Smooth muscle cell (in vitro differentiated cells): ENCODE measurements around the gene SULT1E1. TPM values are rescaled to one million over a fixed set of nuclear protein-coding genes. Genes with fewer than 3 reads are reported as not detected.

Experiments used
- DNase-seq: peaks from one replicate; lab custom pipeline; 2025; ENCODE audit not compliant: unreplicated experiment; lab: John Stamatoyannopoulos, UW
- H2AFZ ChIP-seq: fragments of 200-600 bp; sonication (generic); 2 replicates; pipeline ENCODE4 v1.6.0; 2016; ENCODE audit warnings: antibody characterized with exemption, low read depth, mild to moderate bottlenecking
- H3F3A ChIP-seq: fragments of 200-600 bp; sonication (generic); 2 replicates; pipeline ENCODE4 v1.6.0; 2017; ENCODE audit warnings: antibody characterized with exemption, low read depth
- H3K27ac ChIP-seq: fragments of 200-600 bp; sonication (generic); 2 replicates; pipeline ENCODE4 v1.5.1; 2016; ENCODE audit warnings: low read depth, mild to moderate bottlenecking
- H3K27me3 ChIP-seq: fragments of 200-600 bp; sonication (generic); 2 replicates; pipeline ENCODE4 v1.6.1; 2016; ENCODE audit warnings: low read depth, mild to moderate bottlenecking
- H3K36me3 ChIP-seq: fragments of 200-600 bp; sonication (generic); 2 replicates; pipeline ENCODE4 v1.5.1; 2016; ENCODE audit warnings: low read depth
- H3K4me1 ChIP-seq: fragments of 200-600 bp; sonication (generic); 2 replicates; pipeline ENCODE4 v1.5.1; 2016; ENCODE audit warnings: low read depth
- H3K4me2 ChIP-seq: fragments of 200-600 bp; sonication (generic); 2 replicates; pipeline ENCODE4 v1.6.0; 2016; ENCODE audit warnings: mild to moderate bottlenecking
- H3K4me3 ChIP-seq: fragments of 200-600 bp; sonication (generic); 2 replicates; pipeline ENCODE4 v1.5.1; 2016; ENCODE audit warnings: mild to moderate bottlenecking
- H3K79me2 ChIP-seq: fragments of 200-600 bp; sonication (generic); 2 replicates; pipeline ENCODE4 v1.6.0; 2016; ENCODE audit warnings: low read depth, mild to moderate bottlenecking
- H3K9ac ChIP-seq: fragments of 200-600 bp; sonication (generic); 2 replicates; pipeline ENCODE4 v1.6.0; 2016; ENCODE audit warnings: low read depth
- H3K9me3 ChIP-seq: fragments of 200-600 bp; sonication (generic); replicated peaks from 2 replicates; pipeline ENCODE4 v1.5.1; 2016; ENCODE audit warnings: low read depth
- H4K20me1 ChIP-seq: fragments of 200-600 bp; sonication (generic); 2 replicates; pipeline ENCODE4 v1.6.0; 2016; ENCODE audit warnings: low read depth
- WGBS: methylation state at CpG from one replicate; pipeline ENCODE4 v1.1.7; 2016; ENCODE audit warnings: low lambda C conversion rate; 5-methylcytosine and 5-hydroxymethylcytosine counted together
- polyA plus RNA-seq: library from polyadenylated mRNA; unstranded; fragments of >200 nt; fragmentation: Nextera tagmentation; extraction: Ambion mirVana; gene quantifications from 2 replicates; pipeline ENCODE4 v1.2.1, GENCODE V29; 2016
- total RNA-seq: library from RNA; depleted of rRNA; stranded (reverse); fragments of >200 nt; gene quantifications from 2 replicates; pipeline ENCODE4 v1.2.3, GENCODE V29; 2014
- TF ChIP-seq, protein P1 (sequence below): fragments of 200-600 bp; sonication (generic); IDR thresholded peaks from 2 replicates; pipeline ENCODE4 v1.5.1; 2017; ENCODE audit warnings: borderline replicate concordance, mild to moderate bottlenecking, antibody characterized with exemption; ENCODE audit not compliant: insufficient read depth, poor library complexity, severe bottlenecking

The SULT1E1 gene
- total and polyA plus RNA-seq, 2 experiments from 2014 or later, result not detected

- no peaks in the 10 kb centered on the region for H3K79me2 ChIP-seq
- H4K20me1 ChIP-seq, result no peaks in the 10 kb centered on the region
- TF ChIP-seq, protein P1, sequence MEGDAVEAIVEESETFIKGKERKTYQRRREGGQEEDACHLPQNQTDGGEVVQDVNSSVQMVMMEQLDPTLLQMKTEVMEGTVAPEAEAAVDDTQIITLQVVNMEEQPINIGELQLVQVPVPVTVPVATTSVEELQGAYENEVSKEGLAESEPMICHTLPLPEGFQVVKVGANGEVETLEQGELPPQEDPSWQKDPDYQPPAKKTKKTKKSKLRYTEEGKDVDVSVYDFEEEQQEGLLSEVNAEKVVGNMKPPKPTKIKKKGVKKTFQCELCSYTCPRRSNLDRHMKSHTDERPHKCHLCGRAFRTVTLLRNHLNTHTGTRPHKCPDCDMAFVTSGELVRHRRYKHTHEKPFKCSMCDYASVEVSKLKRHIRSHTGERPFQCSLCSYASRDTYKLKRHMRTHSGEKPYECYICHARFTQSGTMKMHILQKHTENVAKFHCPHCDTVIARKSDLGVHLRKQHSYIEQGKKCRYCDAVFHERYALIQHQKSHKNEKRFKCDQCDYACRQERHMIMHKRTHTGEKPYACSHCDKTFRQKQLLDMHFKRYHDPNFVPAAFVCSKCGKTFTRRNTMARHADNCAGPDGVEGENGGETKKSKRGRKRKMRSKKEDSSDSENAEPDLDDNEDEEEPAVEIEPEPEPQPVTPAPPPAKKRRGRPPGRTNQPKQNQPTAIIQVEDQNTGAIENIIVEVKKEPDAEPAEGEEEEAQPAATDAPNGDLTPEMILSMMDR, result peak; percentile 22
- no peak overlapping the region for H3K4me3 ChIP-seq
- no peaks in the 10 kb centered on the region for H3K4me1 ChIP-seq
- no peak for DNase-seq
- H2AFZ ChIP-seq, result no peak overlapping the region
- H3K9ac ChIP-seq, result no peak overlapping the region
- H3K4me2 ChIP-seq, result no peak overlapping the region
- H3K27me3 ChIP-seq, result no peaks in the 10 kb centered on the region
- no peaks in the 10 kb centered on the region for H3K36me3 ChIP-seq
- no peak overlapping the region for H3K27ac ChIP-seq
- no peaks in the 10 kb centered on the region for H3K9me3 ChIP-seq
- 76% methylated on average over 8 of the region's 8 CpGs for WGBS
- H3F3A ChIP-seq, result no peaks in the 10 kb centered on the region
These were observed 36.3 kb downstream of the SULT1E1 start for GRCh38 chr4:69823481-69824186.

- 80% methylated on average over 4 of the region's 4 CpGs for WGBS
- H3K27ac ChIP-seq, result no peak overlapping the region
These were observed 36.9 kb downstream of the SULT1E1 start for GRCh38 chr4:69823048-69823447.

GRCh38 chr4:69822198-69822597 is 37.7 kb downstream of the SULT1E1 start:
- WGBS, result 90% methylated on average over 5 of the region's 5 CpGs
- Histone ChIP-seq H3K4me1 (no peaks in the 10 kb centered on the region), H3K4me3 (no peak overlapping the region), H3K79me2 (no peaks in the 10 kb centered on the region), H2AFZ (no peak overlapping the region), H3K27ac (no peak overlapping the region), H3K9me3 (no peaks in the 10 kb centered on the region), H3K4me2 (no peak overlapping the region), H3K9ac (no peak overlapping the region), H3K27me3 (no peaks in the 10 kb centered on the region), H4K20me1 (no peaks in the 10 kb centered on the region), H3K36me3 (no peaks in the 10 kb centered on the region), H3F3A (no peaks in the 10 kb centered on the region)
- no peak for DNase-seq
- TF ChIP-seq, protein P1, result no peak

More at GRCh38 chr4:69823048-69823447, 36.9 kb downstream of the SULT1E1 start:
- Histone ChIP-seq H3K79me2 (no peaks in the 10 kb centered on the region), H3K4me3 (no peak overlapping the region), H4K20me1 (no peaks in the 10 kb centered on the region), H3K9ac (no peak overlapping the region), H2AFZ (no peak overlapping the region), H3K4me1 (no peaks in the 10 kb centered on the region), H3K4me2 (no peak overlapping the region), H3K27me3 (no peaks in the 10 kb centered on the region), H3F3A (no peaks in the 10 kb centered on the region), H3K9me3 (no peaks in the 10 kb centered on the region), H3K36me3 (no peaks in the 10 kb centered on the region)
- no peak for DNase-seq
- TF ChIP-seq, protein P1, result no peak
